Gastrocnemius medialis (tissue), 4 donors: Measurements from ENCODE around the gene PHACTR1. TPM values are rescaled to one million over a fixed set of nuclear protein-coding genes. Genes with fewer than 3 reads are reported as not detected.
"Not testable (repeated sequence)": the region's sequence is repeated elsewhere in the genome, so short reads cannot be mapped to it uniquely, and the experiment has no call there.

Source experiments
- ATAC-seq, 2 donors: fragments of 150-250 bp; one replicate each; pipeline ENCODE4 v1.9.1; 2016
- DNase-seq, 2 donors: peaks; one replicate each; pipeline ENCODE4 v3.0.0-alpha.2; 2019
- H3K27ac ChIP-seq, 4 donors: fragments of 200-600 bp; sonication (generic); 1 replicate in 1 of 4; 2 replicates in 3 of 4; pipeline ENCODE4 v1.5.1; 2016 to 2018; ENCODE audit warnings: mild to moderate bottlenecking in 2 of 4, moderate library complexity in 1 of 4
- H3K27me3 ChIP-seq, 3 donors: fragments of 200-600 bp; sonication (generic) in 2 of 3; 1 replicate in 1 of 3; 2 replicates in 2 of 3; pipeline versions ENCODE4 v1.5.1 to v1.6.0; 2016 to 2019; ENCODE audit warnings: mild to moderate bottlenecking in 1 of 3, moderate library complexity in 1 of 3
- H3K36me3 ChIP-seq, 2 donors: fragments of 200-600 bp; sonication (generic) in 1 of 2; one replicate each; pipeline ENCODE4 v1.5.1; 2017 to 2018
- H3K4me1 ChIP-seq, 2 donors: fragments of 200-600 bp; sonication (generic) in 1 of 2; one replicate each; pipeline ENCODE4 v1.5.1; 2016 to 2017; ENCODE audit warnings: mild to moderate bottlenecking in 2 of 2
- H3K4me3 ChIP-seq, 4 donors: fragments of 200-600 bp; sonication (generic) in 3 of 4; 1 replicate in 1 of 4; 2 replicates in 3 of 4; pipeline ENCODE4 v1.5.1; 2016 to 2019; ENCODE audit warnings: mild to moderate bottlenecking in 2 of 4
- H3K9me3 ChIP-seq, 3 donors: fragments of 200-600 bp; sonication (generic) in 2 of 3; 1 replicate in 1 of 3; 2 replicates in 2 of 3; pipeline ENCODE4 v1.5.1; 2016 to 2019
- CTCF ChIP-seq, 5 experiments: fragments of 450-650 bp in 3 of 5; fragments of 200-600 bp in 2 of 5; sonication (generic) in 2 of 5; IDR thresholded peaks in 4 of 5; conservative IDR thresholded peaks in 1 of 5; 1 replicate in 4 of 5; 2 replicates in 1 of 5; pipeline ENCODE4 v1.5.1; 2016 to 2019; ENCODE audit warnings: antibody characterized with exemption in 5 of 5, mild to moderate bottlenecking in 3 of 5, moderate library complexity in 3 of 5
- POLR2A ChIP-seq, 2 donors: fragments of 450-650 bp; IDR thresholded peaks; one replicate each; pipeline ENCODE4 v1.6.1; 2017; ENCODE audit warnings: antibody characterized with exemption in 2 of 2, mild to moderate bottlenecking in 2 of 2, moderate library complexity in 2 of 2
- in situ Hi-C, 4 donors: fragments of 200-750 bp; cut with MboI; loops; one replicate each; pipeline versions ENCODE4 v1.15.0 to v1.8.0; 2017; ENCODE audit warnings: low sequenced_read_pairs in 4 of 4
- intact Hi-C: fragments of 100-400 bp; cut with DNase I; formaldehyde crosslinking; loops from one replicate; pipeline ENCODE4 v1.15.1; 2023; ENCODE audit warnings: low total_unique reads
- total RNA-seq, 4 donors: library from RNA; depleted of rRNA; stranded (reverse); fragments of >200 nt; gene quantifications; one replicate each; pipeline versions ENCODE4 v1.1.0 to v1.2.3, GENCODE V29; 2016

The PHACTR1 gene
- total RNA-seq, 4 donors from 2014 or later: 0.07 to 0.82 (median 0.21) TPM

- intact Hi-C loops (no loop called here), in situ Hi-C loops (no loop called here)
- H3K4me1 ChIP-seq: no peaks in the 10 kb centered on the region
- H3K27ac ChIP-seq: no peak overlapping the region
- TF ChIP-seq CTCF (IDR thresholded peaks at IDR 0.05 in 4 of 5, conservative IDR thresholded peaks at IDR 0.05 in 1 of 5) (no peak), POLR2A (IDR thresholded peaks at IDR 0.05) (no peak)
- no peak overlapping the region for H3K4me3 ChIP-seq
- ATAC-seq (no peak), DNase-seq (no peak)
- H3K36me3 ChIP-seq: no peaks in the 10 kb centered on the region
- no peaks in the 10 kb centered on the region for H3K27me3 ChIP-seq
- H3K9me3 ChIP-seq: no peaks in the 10 kb centered on the region
Observed at GRCh38 chr6:13147782-13148181, 431.2 kb downstream of the PHACTR1 start.

GRCh38 chr6:13152764-13153163, 436.2 kb downstream of the PHACTR1 start:
- Histone ChIP-seq H3K4me1 (no peaks in the 10 kb centered on the region), H3K9me3 (no peaks in the 10 kb centered on the region), H3K36me3 (no peaks in the 10 kb centered on the region), H3K4me3 (no peak overlapping the region), H3K27me3 (no peaks in the 10 kb centered on the region), H3K27ac (no peak overlapping the region)
- no peak for TF ChIP-seq POLR2A (IDR thresholded peaks at IDR 0.05)
- ATAC-seq (no peak), DNase-seq (no peak)
- in situ Hi-C loops: no loop called here
- intact Hi-C loops: no loop called here

GRCh38 chr6:13156381-13156780, 439.8 kb downstream of the PHACTR1 start:
- H3K4me1 ChIP-seq: no peaks in the 10 kb centered on the region
- ATAC-seq (no peak), DNase-seq (no peak)
- in situ Hi-C loops: no loop called here
- H3K36me3 ChIP-seq: no peaks in the 10 kb centered on the region
- no peaks in the 10 kb centered on the region for H3K9me3 ChIP-seq
- TF ChIP-seq CTCF (IDR thresholded peaks at IDR 0.05 in 4 of 5, conservative IDR thresholded peaks at IDR 0.05 in 1 of 5) (no peak), POLR2A (IDR thresholded peaks at IDR 0.05) (no peak)
- H3K27ac ChIP-seq: no peak overlapping the region
- intact Hi-C loops: no loop called here
- no peak overlapping the region for H3K4me3 ChIP-seq
- no peaks in the 10 kb centered on the region for H3K27me3 ChIP-seq

- Histone ChIP-seq H3K27me3 (no peaks in the 10 kb centered on the region), H3K4me3 (no peak overlapping the region), H3K9me3 (no peaks in the 10 kb centered on the region), H3K36me3 (no peaks in the 10 kb centered on the region), H3K4me1 (no peaks in the 10 kb centered on the region), H3K27ac (no peak overlapping the region)
- no peak for ATAC-seq
- no peak for DNase-seq
- TF ChIP-seq POLR2A (IDR thresholded peaks at IDR 0.05) (no peak), CTCF (IDR thresholded peaks at IDR 0.05 in 4 of 5, conservative IDR thresholded peaks at IDR 0.05 in 1 of 5) (no peak)
- intact Hi-C loops: no loop called here
- in situ Hi-C loops: no loop called here
Observed at GRCh38 chr6:13157293-13157692, 440.7 kb downstream of the PHACTR1 start.

- TF ChIP-seq POLR2A (IDR thresholded peaks at IDR 0.05): no peak
- no peak for TF ChIP-seq CTCF (IDR thresholded peaks at IDR 0.05 in 4 of 5, conservative IDR thresholded peaks at IDR 0.05 in 1 of 5)
- in situ Hi-C loops: no loop called here
- DNase-seq (no peak), ATAC-seq (no peak)
- H3K9me3 ChIP-seq: no peaks in the 10 kb centered on the region
- no peak overlapping the region for H3K27ac ChIP-seq
- no peaks in the 10 kb centered on the region for H3K36me3 ChIP-seq
- H3K27me3 ChIP-seq: no peaks in the 10 kb centered on the region
- intact Hi-C loops: no loop called here
- H3K4me1 ChIP-seq: no peaks in the 10 kb centered on the region
- H3K4me3 ChIP-seq: no peak overlapping the region
Observed at GRCh38 chr6:13159300-13159699, 442.7 kb downstream of the PHACTR1 start.

- H3K9me3 ChIP-seq, ATAC-seq, H3K4me3 ChIP-seq, in situ Hi-C loops, H3K4me1 ChIP-seq, H3K36me3 ChIP-seq, H3K27me3 ChIP-seq, DNase-seq, H3K27ac ChIP-seq, intact Hi-C loops: not testable (repeated sequence)
Observed at GRCh38 chr6:13159822-13160221, 443.3 kb downstream of the PHACTR1 start.
